HEK293T (cell line): Measurements from ENCODE around the gene RPP30.

Experiments used
- ARNT ChIP-seq: fragments of 450-650 bp; IDR thresholded peaks from 2 replicates; pipeline ENCODE4 v1.6.1; 2017; ENCODE audit warnings: mild to moderate bottlenecking
- BHLHE40 ChIP-seq: fragments of 450-650 bp; IDR thresholded peaks from 2 replicates; pipeline ENCODE4 v1.6.1; 2016; ENCODE audit warnings: mild to moderate bottlenecking, moderate library complexity, borderline replicate concordance
- CTBP1 ChIP-seq: fragments of 450-650 bp; IDR thresholded peaks from 2 replicates; pipeline ENCODE4 v1.6.1; 2016; ENCODE audit warnings: borderline replicate concordance
- ELF4 ChIP-seq: fragments of 450-650 bp; IDR thresholded peaks from 2 replicates; pipeline ENCODE4 v1.6.1; 2017; ENCODE audit warnings: antibody characterized with exemption
- FOXK2 ChIP-seq: fragments of 450-650 bp; IDR thresholded peaks from 2 replicates; pipeline ENCODE4 v1.6.1; 2016; ENCODE audit warnings: mild to moderate bottlenecking
- FOXM1 ChIP-seq: fragments of 450-650 bp; IDR thresholded peaks from 2 replicates; pipeline ENCODE4 v1.6.1; 2017; ENCODE audit warnings: mild to moderate bottlenecking, borderline replicate concordance
- NFRKB ChIP-seq: fragments of 450-650 bp; IDR thresholded peaks from 2 replicates; pipeline ENCODE4 v1.6.1; 2016; ENCODE audit warnings: mild to moderate bottlenecking, moderate library complexity
- SP1 ChIP-seq: fragments of 450-650 bp; IDR thresholded peaks from 2 replicates; pipeline ENCODE4 v1.6.1; 2017
- SUZ12 ChIP-seq: fragments of 450-650 bp; IDR thresholded peaks from 2 replicates; pipeline ENCODE4 v1.6.1; 2016; ENCODE audit warnings: mild to moderate bottlenecking

DNA sequence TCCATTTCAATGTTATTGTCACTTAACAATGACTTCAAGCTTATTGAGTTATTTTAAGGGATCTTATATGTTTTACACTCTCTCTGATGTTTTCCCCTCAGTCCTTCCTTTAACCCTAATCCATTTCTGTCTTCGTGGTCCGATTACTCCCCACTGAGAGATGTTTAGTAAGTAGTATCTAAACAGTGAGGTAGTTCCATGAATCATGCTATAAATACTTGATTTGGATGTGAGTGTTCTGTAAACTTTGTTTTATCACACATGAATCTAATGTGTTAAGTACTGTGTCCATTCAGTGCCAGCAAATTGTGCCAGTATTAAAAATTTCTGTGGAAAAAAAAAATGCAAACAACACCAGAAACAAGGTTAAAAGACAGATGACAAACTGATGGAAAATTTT lies 18.6 kb downstream of the RPP30 start:
- TF ChIP-seq SUZ12 (no peak), FOXM1 (no peak), FOXK2 (no peak), BHLHE40 (no peak), ARNT (no peak), SP1 (no peak), CTBP1 (no peak), NFRKB (no peak), ELF4 (no peak)
